ENCODE data around the gene ABHD5. TPM values are rescaled to one million over a fixed set of nuclear protein-coding genes. Genes with fewer than 3 reads are reported as not detected.

ABHD5 gene
- total RNA-seq, 2 donors from 2014 or later: 28.6 to 48.5 TPM

DNA sequence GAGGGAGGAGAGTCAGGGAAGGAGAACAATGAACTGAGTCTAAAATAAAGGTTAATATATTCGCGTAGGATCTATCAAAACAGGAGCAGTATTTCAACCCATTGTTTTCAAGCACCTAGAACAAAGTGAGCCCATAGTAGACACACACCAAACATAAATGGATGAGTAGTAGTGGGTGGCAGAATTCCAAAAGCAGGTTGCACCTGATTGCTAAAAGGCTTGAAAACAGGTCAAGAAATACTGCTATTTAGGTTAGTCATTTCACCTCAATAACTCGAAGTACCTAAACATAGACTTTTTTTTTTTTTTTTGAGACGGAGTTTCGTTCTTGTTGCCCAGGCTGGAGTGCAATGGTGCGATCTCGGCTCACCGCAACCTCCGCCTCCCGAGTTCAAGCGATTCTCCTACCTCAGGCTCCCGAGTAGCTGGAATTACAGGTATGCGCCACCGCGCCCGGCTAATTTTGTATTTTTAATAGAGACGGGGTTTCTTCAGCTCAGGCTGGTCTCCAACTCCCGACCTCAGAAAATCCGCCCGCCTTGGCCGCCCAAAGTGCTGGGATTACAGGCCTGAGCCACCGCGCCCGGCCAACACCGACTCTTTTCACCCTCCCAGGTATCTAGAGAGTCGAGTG, 855 bp upstream of the ABHD5 start:
- Mint-ChIP-seq H3K36me3 (peaks cover 7% of the 10 kb centered on the region), H3K9me3 (no peaks in the 10 kb centered on the region)
- no peak for ATAC-seq

DNA sequence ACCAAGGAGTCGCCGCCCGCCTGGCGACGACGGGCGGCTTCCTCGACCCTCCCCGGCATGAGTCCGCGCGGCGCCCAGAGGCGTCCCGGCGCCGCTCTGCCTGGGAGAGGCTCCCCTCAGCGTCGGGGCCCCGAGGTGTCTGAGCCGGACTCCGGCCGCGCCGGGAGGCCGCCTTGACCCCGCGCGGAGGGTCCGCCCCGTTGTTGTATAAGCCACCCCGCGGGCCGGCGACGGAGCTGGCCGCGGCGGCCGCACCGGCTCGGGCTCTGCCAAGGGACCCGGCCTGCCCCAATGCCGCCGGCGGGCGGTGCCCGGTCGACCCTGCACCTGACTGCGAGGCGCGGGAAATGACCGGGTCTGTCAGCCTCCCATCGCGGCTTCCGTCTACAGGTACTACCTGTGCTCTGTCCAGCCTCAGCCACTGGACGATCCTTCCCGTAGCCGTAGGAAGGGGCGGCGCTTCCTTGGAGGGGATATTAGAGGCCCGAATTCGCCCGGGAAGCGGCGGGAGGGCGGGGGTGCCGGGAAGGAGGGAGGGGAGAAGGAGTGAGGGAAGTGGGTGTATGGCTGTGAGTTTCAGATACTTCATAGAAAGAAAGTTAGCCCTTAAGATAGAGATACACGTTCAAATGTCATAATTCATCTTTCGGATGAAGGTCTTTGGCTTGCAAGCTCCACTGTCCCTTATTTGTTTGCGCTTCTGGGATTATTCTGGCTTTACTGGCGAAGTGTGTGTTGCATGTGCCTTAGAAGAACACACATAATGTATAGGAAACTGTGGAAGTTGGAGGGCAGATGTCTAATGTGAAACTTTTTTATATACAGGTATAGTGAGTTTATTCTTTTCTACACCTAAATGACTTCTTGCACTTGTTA, 620 bp downstream of the ABHD5 start:
- ATAC-seq: peak; percentile 51 to 52
- H3K27me3 Mint-ChIP-seq: no peaks in the 10 kb centered on the region
- H3K36me3 Mint-ChIP-seq: peaks cover 7% of the 10 kb centered on the region
- H3K4me1 Mint-ChIP-seq (ENCODE audit: low read depth in 2 of 2): peaks cover 40 to 47% of the 10 kb centered on the region in 2 donors
- no peaks in the 10 kb centered on the region for H3K9me3 Mint-ChIP-seq
- H3K27ac Mint-ChIP-seq: peak overlapping the region; percentile 85 to 91
- H3K4me3 Mint-ChIP-seq: peak overlapping the region; percentile 97
- peak; percentile 69 for DNase-seq (ENCODE audit: low spot score)

More for the DNA sequence above, 855 bp upstream of the ABHD5 start:
- no peak for DNase-seq (ENCODE audit: low spot score)
- Mint-ChIP-seq H3K4me3 (peak overlapping the region; percentile 88), H3K27ac (peak overlapping the region; percentile 85 to 91), H3K27me3 (no peaks in the 10 kb centered on the region), H3K4me1 (ENCODE audit: low read depth in 2 of 2) (peaks cover 32 to 41% of the 10 kb centered on the region in 2 donors)

DNA sequence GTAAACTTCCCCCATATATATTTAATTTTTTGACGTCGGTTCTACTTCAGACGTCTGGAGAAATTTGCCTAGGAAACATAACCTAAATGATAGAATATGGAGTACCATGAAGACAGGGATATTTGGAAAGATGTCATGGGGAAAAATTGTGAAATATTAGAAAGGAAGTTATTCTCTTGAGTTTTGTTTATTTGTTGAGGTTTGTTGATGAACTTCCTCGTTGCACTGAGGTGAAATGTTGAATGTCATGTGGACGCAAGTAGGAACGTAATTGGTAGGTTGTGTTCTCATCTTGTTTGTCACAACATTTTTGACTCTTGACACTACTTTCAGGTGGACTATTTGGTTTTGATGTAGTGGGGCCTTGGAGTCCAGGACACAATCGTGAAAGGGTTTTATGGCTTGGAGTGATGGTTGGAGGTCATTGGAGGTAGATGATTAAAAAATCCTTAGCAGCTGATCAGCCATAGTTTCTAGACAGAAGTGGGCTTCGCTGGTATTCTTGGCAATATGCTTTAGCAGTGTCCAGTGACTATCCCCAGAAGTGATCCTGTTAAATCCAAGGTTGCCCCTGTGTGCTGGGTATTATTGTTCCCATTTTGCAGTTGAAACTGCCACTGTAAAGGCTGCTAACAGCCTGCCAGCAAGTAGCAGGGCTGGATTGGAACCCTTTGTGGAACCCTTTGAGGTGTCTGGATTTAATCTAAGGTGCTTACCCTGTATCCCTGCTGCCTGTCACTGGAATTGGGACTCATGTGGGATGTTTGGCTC, 1.5 kb downstream of the ABHD5 start:
- no peaks in the 10 kb centered on the region for H3K9me3 Mint-ChIP-seq
- no peak for ATAC-seq
- no peaks in the 10 kb centered on the region for H3K27me3 Mint-ChIP-seq
- peak overlapping the region; percentile 85 to 91 for H3K27ac Mint-ChIP-seq
- peaks cover 7% of the 10 kb centered on the region for H3K36me3 Mint-ChIP-seq
- DNase-seq (ENCODE audit: low spot score): no peak
- peak overlapping the region; percentile 97 for H3K4me3 Mint-ChIP-seq
- peaks cover 47 to 54% of the 10 kb centered on the region in 2 donors for H3K4me1 Mint-ChIP-seq (ENCODE audit: low read depth in 2 of 2)

DNA sequence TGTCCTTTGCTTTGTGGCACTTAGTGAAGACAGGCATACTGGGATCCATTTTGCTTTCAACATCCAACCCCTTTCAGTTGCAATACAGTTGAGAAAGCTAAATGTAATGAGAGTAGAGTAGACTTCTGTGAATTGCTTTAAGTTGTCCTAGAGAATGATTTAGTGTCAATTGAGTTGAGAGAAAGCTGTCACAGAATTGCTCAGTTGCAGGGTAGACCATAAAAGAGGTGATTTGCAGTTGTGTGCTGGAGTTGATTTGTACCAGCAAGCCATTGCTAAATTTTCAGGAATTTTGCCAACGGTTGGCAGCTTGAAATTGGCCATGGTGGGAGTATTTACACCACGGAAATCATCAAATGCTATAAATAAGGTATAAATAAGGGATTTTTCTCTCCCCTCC, 2.2 kb downstream of the ABHD5 start:
- Mint-ChIP-seq H3K4me3 (peak overlapping the region; percentile 97), H3K36me3 (peaks cover 7% of the 10 kb centered on the region), H3K27ac (peak overlapping the region in 1 of 2 donors; percentile 91)

DNA sequence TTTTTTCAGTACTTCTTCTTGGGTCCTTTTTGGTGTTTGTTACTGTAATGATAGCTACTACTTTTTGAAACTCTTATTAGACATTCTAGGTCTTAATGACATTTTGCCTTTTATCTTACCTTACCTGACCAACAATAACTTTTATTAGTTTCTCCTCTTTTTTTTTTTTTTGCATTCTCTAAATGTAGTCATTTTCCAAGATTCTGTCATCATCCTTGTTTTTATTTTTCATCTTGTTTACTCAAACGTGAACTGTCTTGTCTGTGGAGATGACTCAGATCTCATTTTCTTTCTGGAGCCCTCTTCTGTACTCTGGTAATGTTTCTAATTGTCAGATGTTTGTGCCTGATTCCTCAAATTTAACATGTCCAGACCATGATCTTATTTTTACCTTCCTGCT, 2.9 kb downstream of the ABHD5 start:
- H3K4me1 Mint-ChIP-seq (ENCODE audit: low read depth in 2 of 2): peaks cover 56 to 61% of the 10 kb centered on the region in 2 donors
- ATAC-seq: no peak
- H3K4me3 Mint-ChIP-seq: peak overlapping the region; percentile 97
- peak overlapping the region; percentile 16 to 91 for H3K27ac Mint-ChIP-seq
- H3K27me3 Mint-ChIP-seq: no peaks in the 10 kb centered on the region
- no peaks in the 10 kb centered on the region for H3K9me3 Mint-ChIP-seq
- no peak for DNase-seq (ENCODE audit: low spot score)
- peaks cover 7% of the 10 kb centered on the region for H3K36me3 Mint-ChIP-seq

More for the DNA sequence above, 2.2 kb downstream of the ABHD5 start:
- Mint-ChIP-seq H3K4me1 (ENCODE audit: low read depth in 2 of 2) (peaks cover 50 to 57% of the 10 kb centered on the region in 2 donors), H3K27me3 (no peaks in the 10 kb centered on the region), H3K9me3 (no peaks in the 10 kb centered on the region)
- ATAC-seq (no peak), DNase-seq (ENCODE audit: low spot score) (no peak)

DNA sequence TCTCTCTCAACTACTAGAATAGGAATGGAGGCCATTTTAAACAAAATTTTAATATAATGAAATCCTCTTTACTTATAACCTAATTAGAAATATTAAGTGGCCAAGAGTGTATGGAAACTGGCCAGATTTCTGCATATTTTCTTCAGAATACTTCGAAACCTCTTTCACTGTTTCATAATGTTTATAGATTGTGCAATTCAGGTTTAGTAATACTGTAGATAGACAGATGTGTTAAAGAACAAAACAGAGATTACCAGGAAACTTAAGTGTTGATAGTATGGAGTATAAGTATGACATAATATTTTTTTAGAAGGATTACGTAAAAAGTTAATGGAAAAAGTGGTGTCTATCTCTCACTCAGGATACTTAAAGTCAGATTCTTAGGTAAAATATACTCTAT, 4.7 kb downstream of the ABHD5 start:
- no peaks in the 10 kb centered on the region for H3K27me3 Mint-ChIP-seq
- peak overlapping the region; percentile 13 to 89 for H3K27ac Mint-ChIP-seq
- H3K9me3 Mint-ChIP-seq: no peaks in the 10 kb centered on the region
- H3K4me3 Mint-ChIP-seq: peak overlapping the region; percentile 9
- peaks cover 66% of the 10 kb centered on the region in 2 donors for H3K4me1 Mint-ChIP-seq (ENCODE audit: low read depth in 2 of 2)
- DNase-seq (ENCODE audit: low spot score): no peak
- ATAC-seq: no peak
- H3K36me3 Mint-ChIP-seq: peaks cover 7% of the 10 kb centered on the region

DNA sequence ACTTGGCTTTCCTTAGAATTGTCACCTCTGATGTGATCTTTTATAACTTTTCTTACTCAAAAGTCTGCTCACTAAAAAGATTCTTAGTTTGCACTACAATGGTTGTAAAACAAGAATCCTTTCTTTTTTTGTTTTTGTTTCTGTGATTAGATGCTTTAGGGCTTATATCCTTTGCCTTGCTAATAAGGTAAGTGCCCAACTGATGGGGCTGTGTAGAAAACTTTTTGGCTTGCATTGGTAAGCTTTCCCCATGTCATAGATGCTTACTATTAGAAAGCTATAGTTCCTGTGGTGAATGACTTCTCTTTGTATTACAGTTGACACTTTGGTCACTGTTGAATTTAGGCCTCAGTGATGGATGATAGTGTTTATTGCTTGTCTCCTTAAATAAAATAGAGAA, 5.1 kb downstream of the ABHD5 start:
- ATAC-seq (no peak), DNase-seq (ENCODE audit: low spot score) (no peak)
- peaks cover 7% of the 10 kb centered on the region for H3K36me3 Mint-ChIP-seq
- H3K27me3 Mint-ChIP-seq: no peaks in the 10 kb centered on the region
- H3K9me3 Mint-ChIP-seq: no peaks in the 10 kb centered on the region
- H3K4me3 Mint-ChIP-seq: peak overlapping the region; percentile 9
- peak overlapping the region; percentile 13 to 89 for H3K27ac Mint-ChIP-seq
- H3K4me1 Mint-ChIP-seq (ENCODE audit: low read depth in 2 of 2): peaks cover 63% of the 10 kb centered on the region in 2 donors

DNA sequence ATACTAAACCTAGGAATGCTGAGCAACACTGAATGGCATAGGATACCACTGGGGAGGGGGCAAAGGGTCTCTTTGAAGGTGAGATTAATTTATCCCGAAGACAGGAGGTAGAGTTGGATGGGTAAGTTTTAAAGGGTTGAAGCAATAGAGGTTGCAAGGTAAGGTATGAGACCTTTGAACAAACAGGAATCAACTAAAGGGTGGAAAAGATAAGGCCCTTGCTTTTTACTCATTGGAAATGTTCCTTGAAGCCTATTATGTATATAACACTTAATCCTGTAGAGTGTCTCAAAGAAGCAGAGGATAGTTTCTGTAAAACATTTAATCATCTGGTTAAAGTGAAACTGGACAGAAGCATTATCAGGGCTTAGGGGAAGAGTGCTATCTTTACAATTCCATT, 5.7 kb downstream of the ABHD5 start:
- H3K4me1 Mint-ChIP-seq (ENCODE audit: low read depth in 2 of 2): peaks cover 63% of the 10 kb centered on the region in 2 donors
- ATAC-seq (no peak), DNase-seq (ENCODE audit: low spot score) (no peak)
- H3K27me3 Mint-ChIP-seq: no peaks in the 10 kb centered on the region
- H3K27ac Mint-ChIP-seq: peak overlapping the region; percentile 13 to 89
- H3K36me3 Mint-ChIP-seq: peaks cover 7% of the 10 kb centered on the region
- peak overlapping the region; percentile 9 for H3K4me3 Mint-ChIP-seq
- no peaks in the 10 kb centered on the region for H3K9me3 Mint-ChIP-seq

DNA sequence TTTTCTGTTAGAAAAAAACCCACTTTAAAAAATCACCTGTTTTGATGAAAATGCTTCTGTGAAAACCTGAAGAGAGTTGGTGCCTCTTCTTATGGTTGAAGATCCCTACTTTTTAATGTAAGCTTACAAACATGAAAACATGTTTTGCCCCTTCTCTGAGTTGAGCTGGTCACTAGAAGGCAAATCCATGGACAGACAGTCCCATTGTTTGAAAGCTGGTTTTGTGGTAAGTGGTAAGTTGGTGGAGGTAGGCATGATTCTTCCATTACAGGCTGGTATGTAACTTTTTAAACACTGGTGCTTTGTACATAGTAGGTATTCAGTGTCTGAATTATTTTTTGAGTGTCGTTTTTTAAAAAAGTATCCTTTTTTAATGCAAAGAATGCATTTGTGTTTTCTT, 6.1 kb downstream of the ABHD5 start:
- DNase-seq (ENCODE audit: low spot score) (no peak), ATAC-seq (no peak)
- Mint-ChIP-seq H3K4me3 (no peak overlapping the region), H3K27ac (peak overlapping the region; percentile 30 to 68), H3K36me3 (peaks cover 3% of the 10 kb centered on the region), H3K27me3 (no peaks in the 10 kb centered on the region), H3K9me3 (no peaks in the 10 kb centered on the region), H3K4me1 (ENCODE audit: low read depth in 2 of 2) (peaks cover 59% of the 10 kb centered on the region in 2 donors)

DNA sequence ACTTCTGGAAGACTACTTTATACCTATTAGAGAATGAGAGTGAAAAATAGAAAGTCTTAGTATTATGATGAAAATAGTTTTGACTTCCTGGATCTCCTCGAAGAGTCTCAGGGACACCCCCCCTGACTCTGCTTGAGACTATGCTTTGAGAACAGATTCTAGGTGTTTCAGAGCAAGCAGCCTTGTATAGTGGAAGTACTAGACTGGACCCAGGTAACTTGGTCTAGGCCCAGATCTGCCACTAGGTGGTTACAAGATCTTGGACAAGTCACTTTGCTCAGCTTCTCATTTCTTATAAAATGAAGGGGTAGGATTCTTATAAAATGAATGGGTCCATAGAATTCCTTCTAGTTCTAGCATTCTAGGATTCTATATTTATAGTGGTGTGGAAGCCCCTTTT, 9.1 kb downstream of the ABHD5 start:
- peaks cover 34 to 36% of the 10 kb centered on the region in 2 donors for H3K4me1 Mint-ChIP-seq (ENCODE audit: low read depth in 2 of 2)
- ATAC-seq: no peak
- no peaks in the 10 kb centered on the region for H3K27me3 Mint-ChIP-seq
- peak overlapping the region in 1 of 2 donors; percentile 58 for H3K27ac Mint-ChIP-seq
- H3K9me3 Mint-ChIP-seq: no peaks in the 10 kb centered on the region
- no peak for DNase-seq (ENCODE audit: low spot score)
- H3K4me3 Mint-ChIP-seq: no peak overlapping the region
- H3K36me3 Mint-ChIP-seq: no peaks in the 10 kb centered on the region

DNA sequence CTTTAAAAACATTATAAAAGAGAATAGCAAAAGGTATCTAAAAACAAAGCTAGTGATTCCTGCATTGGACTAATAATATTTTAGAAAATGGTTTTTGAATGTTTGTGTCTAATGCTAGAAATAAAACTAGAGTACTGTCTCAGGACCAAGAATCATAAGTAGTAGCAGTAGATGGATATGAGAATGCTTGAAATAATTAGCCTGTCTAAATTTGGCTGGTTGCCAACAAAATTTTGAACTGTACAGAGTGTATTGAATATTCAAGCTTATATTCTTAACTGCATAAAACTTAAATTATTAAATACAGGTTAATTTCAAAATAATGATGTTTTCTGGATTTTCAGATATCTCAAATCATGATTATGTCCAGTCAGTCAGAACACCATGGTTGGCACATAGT, 14.0 kb downstream of the ABHD5 start:
- no peak for ATAC-seq
- Mint-ChIP-seq H3K4me3 (no peak overlapping the region), H3K36me3 (peaks cover 6% of the 10 kb centered on the region), H3K4me1 (ENCODE audit: low read depth in 2 of 2) (peaks cover 25% of the 10 kb centered on the region in 2 donors), H3K27ac (no peak overlapping the region), H3K9me3 (no peaks in the 10 kb centered on the region), H3K27me3 (no peaks in the 10 kb centered on the region)
- no peak for DNase-seq (ENCODE audit: low spot score)

DNA sequence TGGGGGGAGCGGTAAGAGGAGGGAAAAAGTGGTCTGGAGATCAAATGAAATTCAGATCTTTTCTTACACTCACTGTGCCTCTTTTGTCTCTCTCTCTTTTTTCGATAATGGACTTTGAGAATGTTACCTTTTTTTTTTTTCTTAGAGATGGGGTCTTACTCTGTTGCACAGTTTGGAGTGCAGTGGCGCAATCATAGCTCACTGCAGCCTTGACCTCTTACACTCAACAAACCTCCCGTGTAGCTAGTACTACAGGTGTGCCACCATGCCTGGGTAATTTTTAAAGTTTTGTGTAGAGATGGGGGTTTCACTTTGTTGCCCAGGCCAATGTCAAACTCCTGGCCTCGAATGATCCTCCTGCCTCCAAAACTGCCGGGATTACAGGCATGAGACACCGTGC, 15.6 kb downstream of the ABHD5 start:
- H3K36me3 Mint-ChIP-seq: peaks cover 6% of the 10 kb centered on the region
- DNase-seq (ENCODE audit: low spot score) (no peak), ATAC-seq (no peak)
- H3K9me3 Mint-ChIP-seq: no peaks in the 10 kb centered on the region
- H3K27me3 Mint-ChIP-seq: no peaks in the 10 kb centered on the region
- peaks cover 18 to 19% of the 10 kb centered on the region in 2 donors for H3K4me1 Mint-ChIP-seq (ENCODE audit: low read depth in 2 of 2)
- H3K27ac Mint-ChIP-seq: no peak overlapping the region
- no peak overlapping the region for H3K4me3 Mint-ChIP-seq

DNA sequence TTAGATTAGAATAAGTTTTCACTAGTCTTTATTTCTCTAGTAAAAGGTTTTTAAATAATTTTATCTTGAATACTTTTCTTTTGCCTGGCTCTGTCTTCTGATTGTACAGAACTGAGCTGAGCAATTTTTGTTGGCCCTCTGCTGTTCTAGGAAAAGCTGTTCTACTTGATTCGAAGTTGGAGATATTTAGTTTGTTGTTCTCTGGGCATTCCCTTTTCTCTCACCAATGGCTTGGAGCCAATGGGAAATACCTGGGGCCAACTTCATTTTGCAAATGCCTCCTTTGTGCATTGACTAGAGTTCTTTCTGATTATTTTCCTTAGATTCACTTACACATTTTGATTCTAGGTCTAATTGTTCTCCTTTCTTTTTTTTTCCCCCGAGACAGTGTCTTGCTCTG, 16.5 kb downstream of the ABHD5 start:
- Mint-ChIP-seq H3K4me1 (ENCODE audit: low read depth in 2 of 2) (peaks cover 18 to 19% of the 10 kb centered on the region in 2 donors), H3K9me3 (no peaks in the 10 kb centered on the region), H3K27ac (peak overlapping the region; percentile 10 to 96), H3K27me3 (no peaks in the 10 kb centered on the region), H3K4me3 (no peak overlapping the region), H3K36me3 (peaks cover 7% of the 10 kb centered on the region)
- DNase-seq (ENCODE audit: low spot score) (no peak), ATAC-seq (no peak)

All from natural killer cell treated with Interleukin-12 subunit alpha and Interleukin-12 subunit beta and Interleukin-15 and Interleukin-18, amount 100 ng/mL, for 72 hours (primary cell).